ENCODE measurements around the gene LGALS9. TPM values are rescaled to one million over a fixed set of nuclear protein-coding genes. Genes with fewer than 3 reads are reported as not detected.
"Not testable (repeated sequence)": the region's sequence is repeated elsewhere in the genome, so short reads cannot be mapped to it uniquely, and the experiment has no call there.

Gene LGALS9
- total and polyA plus RNA-seq, 5 donors from 2014 or later = 38.3 to 122 (median 41.0) TPM

GRCh38 chr17:27674335-27674734, 43.3 kb downstream of the LGALS9 start:
- Mint-ChIP-seq H3K4me3 (no peak overlapping the region), H3K27me3 (peaks cover 5% of the 10 kb centered on the region), H3K4me1 (no peaks in the 10 kb centered on the region), H3K9me3 (peaks cover 0 to 2% (median 0%) of the 10 kb centered on the region in 7 donors), H3K36me3 (no peaks in the 10 kb centered on the region), H3K27ac (no peak overlapping the region)
- H3K27me3 ChIP-seq (ENCODE audit: control insufficient read depth, insufficient read depth, low read length) = peaks cover 4% of the 10 kb centered on the region
- H3K27ac ChIP-seq (ENCODE audit: insufficient read depth, low read length, poor library complexity, severe bottlenecking) = no peak overlapping the region
- H3K9me3 ChIP-seq (ENCODE audit: control insufficient read depth in 2 of 2, low read length in 2 of 2) = no peaks in the 10 kb centered on the region
- H3K4me3 ChIP-seq (ENCODE audit: low read depth, low read length) = no peak overlapping the region
- no peaks in the 10 kb centered on the region for H3K36me3 ChIP-seq (ENCODE audit: control insufficient read depth, insufficient read depth, low read length)
- no peak for ATAC-seq (ENCODE audit: low read depth in 2 of 2)
- DNase-seq = no peak
- no peaks in the 10 kb centered on the region for H3K4me1 ChIP-seq (ENCODE audit: control insufficient read depth, insufficient read depth, low read length, poor library complexity, severe bottlenecking)

GRCh38 chr17:27677191-27677590, 46.2 kb downstream of the LGALS9 start:
- H3K4me3 ChIP-seq (ENCODE audit: low read depth, low read length) = no peak overlapping the region
- H3K4me1 ChIP-seq (ENCODE audit: control insufficient read depth, insufficient read depth, low read length, poor library complexity, severe bottlenecking) = no peaks in the 10 kb centered on the region
- Mint-ChIP-seq H3K27ac (no peak overlapping the region), H3K4me1 (no peaks in the 10 kb centered on the region), H3K9me3 (peaks cover 0 to 2% (median 0%) of the 10 kb centered on the region in 7 donors), H3K36me3 (no peaks in the 10 kb centered on the region), H3K27me3 (peaks cover 10% of the 10 kb centered on the region), H3K4me3 (no peak overlapping the region)
- DNase-seq (no peak), ATAC-seq (ENCODE audit: low read depth in 2 of 2) (no peak)
- no peaks in the 10 kb centered on the region for H3K9me3 ChIP-seq (ENCODE audit: control insufficient read depth in 2 of 2, low read length in 2 of 2)
- no peaks in the 10 kb centered on the region for H3K36me3 ChIP-seq (ENCODE audit: control insufficient read depth, insufficient read depth, low read length)
- H3K27ac ChIP-seq (ENCODE audit: insufficient read depth, low read length, poor library complexity, severe bottlenecking) = no peak overlapping the region
- peaks cover 4% of the 10 kb centered on the region for H3K27me3 ChIP-seq (ENCODE audit: control insufficient read depth, insufficient read depth, low read length)

- H3K9me3 Mint-ChIP-seq = peaks cover 0 to 19% (median 8%) of the 10 kb centered on the region in 7 donors
- not testable (repeated sequence) for H3K36me3 Mint-ChIP-seq; H3K4me3 ChIP-seq (ENCODE audit: low read depth, low read length); H3K4me1 Mint-ChIP-seq; DNase-seq; H3K4me3 Mint-ChIP-seq; H3K27ac ChIP-seq (ENCODE audit: insufficient read depth, low read length, poor library complexity, severe bottlenecking); H3K27me3 Mint-ChIP-seq; ATAC-seq (ENCODE audit: low read depth in 2 of 2); H3K27me3 ChIP-seq (ENCODE audit: control insufficient read depth, insufficient read depth, low read length); H3K4me1 ChIP-seq (ENCODE audit: control insufficient read depth, insufficient read depth, low read length, poor library complexity, severe bottlenecking); H3K36me3 ChIP-seq (ENCODE audit: control insufficient read depth, insufficient read depth, low read length); H3K27ac Mint-ChIP-seq
- peaks cover 7 to 14% of the 10 kb centered on the region in 2 experiments for H3K9me3 ChIP-seq (ENCODE audit: control insufficient read depth in 2 of 2, low read length in 2 of 2)
Measured at GRCh38 chr17:27686322-27686721, 55.3 kb downstream of the LGALS9 start.

- H3K9me3 ChIP-seq (ENCODE audit: control insufficient read depth in 2 of 2, low read length in 2 of 2) = peaks cover 17 to 27% of the 10 kb centered on the region in 2 experiments
- Mint-ChIP-seq H3K4me1 (no peaks in the 10 kb centered on the region), H3K27ac (no peak overlapping the region), H3K4me3 (no peak overlapping the region), H3K27me3 (peaks cover 4% of the 10 kb centered on the region), H3K9me3 (peaks cover 7 to 25% (median 18%) of the 10 kb centered on the region in 7 donors), H3K36me3 (no peaks in the 10 kb centered on the region)
- no peaks in the 10 kb centered on the region for H3K4me1 ChIP-seq (ENCODE audit: control insufficient read depth, insufficient read depth, low read length, poor library complexity, severe bottlenecking)
- DNase-seq (no peak), ATAC-seq (ENCODE audit: low read depth in 2 of 2) (no peak)
- H3K27me3 ChIP-seq (ENCODE audit: control insufficient read depth, insufficient read depth, low read length) = peaks cover 5% of the 10 kb centered on the region
- H3K4me3 ChIP-seq (ENCODE audit: low read depth, low read length) = no peak overlapping the region
- no peak overlapping the region for H3K27ac ChIP-seq (ENCODE audit: insufficient read depth, low read length, poor library complexity, severe bottlenecking)
- no peaks in the 10 kb centered on the region for H3K36me3 ChIP-seq (ENCODE audit: control insufficient read depth, insufficient read depth, low read length)
Measured at GRCh38 chr17:27690882-27691281, 59.9 kb downstream of the LGALS9 start.

GRCh38 chr17:27695254-27695814, 64.3 kb downstream of the LGALS9 start:
- H3K9me3 ChIP-seq (ENCODE audit: control insufficient read depth in 2 of 2, low read length in 2 of 2) = peaks cover 10 to 21% of the 10 kb centered on the region in 2 experiments
- not testable (repeated sequence) for DNase-seq; H3K4me3 Mint-ChIP-seq; H3K4me1 Mint-ChIP-seq; H3K36me3 Mint-ChIP-seq; H3K4me1 ChIP-seq (ENCODE audit: control insufficient read depth, insufficient read depth, low read length, poor library complexity, severe bottlenecking); H3K36me3 ChIP-seq (ENCODE audit: control insufficient read depth, insufficient read depth, low read length); H3K4me3 ChIP-seq (ENCODE audit: low read depth, low read length); ATAC-seq (ENCODE audit: low read depth in 2 of 2); H3K27ac ChIP-seq (ENCODE audit: insufficient read depth, low read length, poor library complexity, severe bottlenecking); H3K27ac Mint-ChIP-seq; H3K27me3 ChIP-seq (ENCODE audit: control insufficient read depth, insufficient read depth, low read length)
- peaks cover 12% of the 10 kb centered on the region for H3K27me3 Mint-ChIP-seq
- peaks cover 7 to 26% (median 12%) of the 10 kb centered on the region in 7 donors for H3K9me3 Mint-ChIP-seq

Other genes starting within 250 kb of the LGALS9 start
- gene KSR1, start 174.7 kb upstream of the LGALS9 start, total RNA-seq = 69.5 TPM
- 1 to 10 TPM; 1.2 to 3.1 (median 1.5) TPM for gene KSR1, start 174.7 kb upstream of the LGALS9 start, polyA plus RNA-seq
- gene NOS2, start 169.3 kb downstream of the LGALS9 start, total RNA-seq = 0.15 TPM
- gene NOS2, start 169.3 kb downstream of the LGALS9 start, polyA plus RNA-seq = not detected

All from CD4-positive, CD25-positive, alpha-beta regulatory T cell (primary cell).